Right ventricle myocardium inferior (tissue), 1 donor: ENCODE data around the gene ANO6. TPM values are rescaled to one million over a fixed set of nuclear protein-coding genes. Genes with fewer than 3 reads are reported as not detected.

ENCODE experiments used
- ATAC-seq: fragments of 200-7000 bp; cut with Tn5 transposase; one replicate; pipeline ENCODE4 v1.9.1; 2020; ENCODE audit warnings: mild to moderate bottlenecking, moderate library complexity
- DNase-seq: peaks from one replicate; pipeline ENCODE4 v3.0.0; 2021; ENCODE audit errors: missing footprints
- intact Hi-C: fragments of 100-400 bp; cut with DNase I; formaldehyde crosslinking; loops from one replicate; pipeline ENCODE4 v1.11.0; 2022
- total RNA-seq: library from RNA; stranded (reverse); fragmentation: NEBNext Ultra II Directional; extraction: Animal tissue kit (Norgen Biotek cat#: 25700); gene quantifications from one replicate; pipeline ENCODE4 v1.2.1, GENCODE V29; 2021
- donor health status: DM: no; HTN: yes; CAD: no; lungs with severe emphysema.

ANO6 gene
- total RNA-seq, 1 donor from 2014 or later: 49.0 TPM

GRCh38 chr12:45205165-45205825 lies 10.6 kb upstream of the ANO6 start:
- ATAC-seq: no peak
- intact Hi-C loops: no loop called here

DNA sequence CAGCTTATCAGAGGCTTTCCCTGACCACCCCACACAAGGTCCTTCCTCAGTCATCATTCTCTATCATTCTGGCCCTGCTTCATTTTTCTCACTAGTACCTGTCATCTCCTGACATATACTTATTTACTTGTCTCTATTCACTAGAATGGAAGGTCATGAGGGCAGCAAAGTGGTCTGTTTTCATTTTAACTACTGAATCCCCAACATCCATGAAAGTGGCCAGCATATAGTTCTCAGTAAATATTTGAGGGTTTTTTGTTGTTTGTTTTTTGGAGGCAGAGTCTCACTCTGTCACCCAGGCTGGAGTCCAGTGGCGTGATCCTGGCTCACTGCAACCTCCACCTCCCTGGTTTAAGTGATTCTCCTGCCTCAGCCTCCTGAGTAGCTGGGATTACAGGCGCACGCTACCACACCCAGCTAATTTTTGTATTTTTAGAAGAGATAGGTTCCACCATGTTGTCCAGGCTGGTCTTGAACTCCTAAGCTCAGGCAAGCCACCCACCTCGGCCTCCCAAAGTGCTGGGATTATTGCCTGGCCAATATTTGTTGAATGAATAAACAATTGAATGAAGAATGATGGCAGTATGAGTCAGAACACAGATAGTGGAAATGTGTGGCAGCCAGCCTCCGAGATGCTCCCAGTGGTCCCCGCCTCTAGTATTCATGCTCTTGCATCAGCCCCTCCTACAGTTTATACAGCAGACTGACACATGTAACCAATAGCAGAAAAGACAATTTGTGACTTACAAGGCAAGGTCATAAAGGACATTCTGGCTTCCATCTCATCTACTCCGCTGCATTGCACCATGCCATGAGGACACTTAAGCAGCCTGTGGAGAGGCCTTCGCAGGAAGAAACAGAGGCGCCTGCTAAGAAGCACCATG lies 7.0 kb upstream of the ANO6 start:
- no peak for ATAC-seq
- intact Hi-C loops: no loop called here
- DNase-seq: no peak

More at GRCh38 chr12:45205165-45205825, 10.6 kb upstream of the ANO6 start:
- DNase-seq: no peak

DNA sequence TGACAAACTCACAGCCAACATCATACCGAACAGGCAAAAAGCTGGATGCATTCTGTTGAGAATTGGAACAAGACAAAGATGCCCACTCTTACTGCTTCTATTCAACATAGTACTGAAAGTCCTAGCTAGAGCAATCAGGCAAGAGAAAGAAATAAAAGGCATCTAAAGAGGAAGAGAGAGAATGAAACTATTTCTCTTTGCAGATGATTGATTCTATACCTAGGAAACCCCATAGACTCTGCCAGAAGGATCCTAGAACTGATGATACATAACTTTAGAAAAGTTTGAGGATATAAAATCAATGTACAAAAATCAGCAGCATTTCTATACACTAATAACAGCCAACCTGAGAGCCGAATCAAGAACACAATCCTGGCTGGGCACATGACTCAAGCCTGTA lies 6.1 kb upstream of the ANO6 start:
- ATAC-seq: no peak
- no peak for DNase-seq
- intact Hi-C loops: no loop called here

GRCh38 chr12:45212064-45212463 lies 3.8 kb upstream of the ANO6 start:
- intact Hi-C loops: no loop called here
- no peak for ATAC-seq

GRCh38 chr12:45213107-45213506 lies 2.8 kb upstream of the ANO6 start:
- ATAC-seq (no peak), DNase-seq (no peak)
- intact Hi-C loops: no loop called here

More at GRCh38 chr12:45212064-45212463, 3.8 kb upstream of the ANO6 start:
- DNase-seq: no peak

GRCh38 chr12:45214071-45214470 lies 1.8 kb upstream of the ANO6 start:
- ATAC-seq (no peak), DNase-seq (no peak)
- intact Hi-C loops: no loop called here

DNA sequence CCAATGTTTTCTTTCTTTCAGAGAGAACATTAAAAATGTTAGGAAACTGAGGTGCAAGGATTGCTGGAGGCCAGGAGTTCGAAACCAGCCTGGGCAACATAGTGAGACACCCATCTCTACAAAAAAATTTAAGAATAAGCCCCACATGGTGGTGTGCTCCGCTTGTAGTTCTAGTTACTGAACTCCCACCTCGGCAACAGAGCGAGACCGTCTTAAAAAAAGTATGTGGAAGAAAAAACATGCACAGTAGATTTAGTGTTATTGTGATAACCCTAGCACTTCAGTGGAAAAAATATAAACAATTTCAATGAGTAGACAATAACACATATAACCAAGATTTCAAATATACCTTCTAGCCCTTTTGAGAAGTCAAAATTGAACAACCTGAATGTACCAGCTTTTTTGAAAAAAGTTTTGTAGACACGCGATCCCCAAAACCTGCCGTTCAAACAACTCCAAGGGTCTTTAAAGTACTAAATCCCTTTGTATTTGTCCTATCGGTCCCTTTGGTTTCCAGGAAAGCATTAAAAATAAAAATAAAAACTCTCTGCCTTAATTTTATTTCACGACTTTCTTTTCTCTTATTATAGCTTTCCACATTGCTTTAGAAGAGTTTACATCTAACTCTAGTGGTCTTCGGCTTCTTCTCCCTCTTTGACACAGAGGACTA lies 1.0 kb upstream of the ANO6 start:
- intact Hi-C loops: loop anchor here (5.0 kb wide), 3 partner anchors 33 to 512 kb away; partner anchors contain the start of gene ARID2
- ATAC-seq (no peak), DNase-seq (no peak)

DNA sequence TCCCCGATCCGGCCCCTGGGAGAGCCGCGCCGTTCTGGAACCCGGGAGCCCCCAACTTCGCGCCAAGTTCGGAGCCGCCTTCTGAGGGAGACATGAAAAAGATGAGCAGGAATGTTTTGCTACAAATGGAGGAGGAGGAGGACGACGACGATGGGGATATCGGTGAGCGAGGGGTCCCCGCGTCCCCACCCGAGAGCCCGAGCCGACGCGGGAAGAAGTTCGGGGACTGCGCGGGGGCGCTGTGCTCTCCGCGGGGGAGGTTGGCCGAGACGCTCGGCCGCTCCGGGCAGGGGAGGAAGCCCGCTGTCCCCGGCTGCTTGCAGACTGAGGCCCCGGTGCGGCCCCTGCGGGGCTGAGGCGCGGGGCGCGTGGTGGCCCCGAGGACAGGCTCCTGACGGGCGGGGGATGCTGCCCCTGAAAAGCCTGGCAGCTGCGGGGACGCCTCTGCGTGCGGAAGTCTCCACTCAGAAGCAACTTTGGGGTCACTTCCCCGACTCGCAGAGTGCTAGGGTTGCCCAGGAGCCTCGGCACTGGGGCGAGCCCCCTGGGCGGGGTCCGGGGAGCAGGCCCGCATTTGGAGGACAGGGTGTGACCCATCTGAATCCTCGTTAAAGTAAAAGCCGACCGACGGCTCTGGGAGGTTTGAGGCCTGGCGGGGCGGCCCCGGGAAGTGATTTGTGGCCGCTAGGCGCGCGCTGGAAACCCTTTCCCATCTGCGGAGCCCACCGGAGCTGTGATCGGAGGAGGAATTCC lies 511 bp downstream of the ANO6 start:
- ATAC-seq (peak; percentile 79), DNase-seq (peak; percentile 82)
- intact Hi-C loops: loop anchor here (1.0 to 5.0 kb wide), 4 partner anchors 34 to 511 kb away; partner anchors contain the start of gene ARID2

GRCh38 chr12:45216983-45217485 lies 1.1 kb downstream of the ANO6 start:
- ATAC-seq (no peak), DNase-seq (no peak)
- intact Hi-C loops: loop anchor here (1.0 to 5.0 kb wide), 4 partner anchors 35 to 510 kb away; partner anchors contain the start of gene ARID2

GRCh38 chr12:45217846-45218245 lies 2.0 kb downstream of the ANO6 start:
- ATAC-seq (no peak), DNase-seq (no peak)
- intact Hi-C loops: loop anchor here (5.0 kb wide), 3 partner anchors 36 to 509 kb away; partner anchors contain the start of gene ARID2

DNA sequence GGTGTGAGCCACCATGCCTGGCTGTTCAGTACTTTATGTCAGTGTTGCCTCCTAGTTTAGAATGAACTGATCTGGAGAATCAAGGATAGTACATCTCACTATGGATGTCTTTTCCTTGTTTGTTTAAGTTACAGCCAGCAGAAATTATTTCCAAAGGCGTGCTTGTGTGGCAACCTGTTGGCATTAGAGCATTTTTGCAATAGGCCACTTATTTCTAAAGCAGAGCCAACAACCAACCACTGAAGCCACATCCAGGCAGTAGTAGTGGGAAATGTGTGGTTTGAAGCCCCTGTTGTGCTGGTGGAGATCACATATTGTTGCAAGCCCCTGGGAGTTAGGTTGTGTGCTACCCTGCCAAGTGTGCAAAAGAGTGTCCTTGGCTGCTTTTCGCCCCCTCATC lies 3.7 kb downstream of the ANO6 start:
- no peak for ATAC-seq
- intact Hi-C loops: loop anchor here (5.0 kb wide), 3 partner anchors 37 to 508 kb away; partner anchors contain the start of gene ARID2
- DNase-seq: no peak

DNA sequence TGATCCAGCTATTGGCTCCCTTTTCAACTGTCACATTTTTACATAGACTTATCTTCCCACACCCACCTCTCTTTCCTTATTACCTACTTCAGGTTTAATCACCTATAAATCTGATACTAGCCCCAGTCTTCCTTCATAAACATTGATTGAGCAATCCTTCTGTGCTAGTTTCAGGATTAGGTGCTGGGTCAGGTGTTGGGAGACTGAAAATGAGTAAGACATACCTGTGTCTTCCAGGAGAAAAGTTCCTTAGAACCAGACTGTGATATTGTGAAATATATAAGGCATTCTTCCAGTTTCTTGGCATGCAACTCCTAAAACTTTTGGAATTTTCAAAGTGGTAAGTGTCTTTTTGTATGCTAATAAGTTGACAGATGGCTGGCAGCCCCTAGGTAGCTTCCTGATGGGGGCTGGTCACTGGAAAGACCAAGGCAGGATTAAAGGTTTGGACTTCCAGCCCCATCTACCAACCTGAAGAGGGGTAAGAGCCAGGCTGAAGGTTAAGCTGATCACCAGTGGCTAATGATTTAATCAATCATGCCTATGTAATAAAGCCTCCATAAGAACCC lies 4.6 kb downstream of the ANO6 start:
- intact Hi-C loops: no loop called here
- DNase-seq (no peak), ATAC-seq (no peak)

DNA sequence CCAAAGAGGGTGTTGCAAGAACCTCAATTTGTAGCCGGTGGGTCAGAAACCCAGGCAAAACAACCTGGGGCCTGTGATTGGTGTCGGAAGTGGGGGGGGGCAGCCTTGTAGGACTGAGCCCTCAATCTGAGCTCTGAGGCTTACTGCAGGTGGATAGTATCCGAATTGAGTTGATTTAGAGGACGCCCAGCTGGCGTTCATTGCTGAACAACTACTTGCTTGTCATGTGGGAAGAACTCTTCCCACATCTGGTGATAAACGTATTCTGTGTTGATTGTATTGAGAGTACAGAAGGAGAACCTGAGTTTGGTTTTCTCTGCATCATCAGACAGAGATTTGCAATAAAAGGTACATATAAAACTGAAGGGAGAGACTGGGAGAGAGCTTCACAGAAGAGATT lies 5.1 kb downstream of the ANO6 start:
- intact Hi-C loops: no loop called here
- no peak for ATAC-seq
- no peak for DNase-seq

DNA sequence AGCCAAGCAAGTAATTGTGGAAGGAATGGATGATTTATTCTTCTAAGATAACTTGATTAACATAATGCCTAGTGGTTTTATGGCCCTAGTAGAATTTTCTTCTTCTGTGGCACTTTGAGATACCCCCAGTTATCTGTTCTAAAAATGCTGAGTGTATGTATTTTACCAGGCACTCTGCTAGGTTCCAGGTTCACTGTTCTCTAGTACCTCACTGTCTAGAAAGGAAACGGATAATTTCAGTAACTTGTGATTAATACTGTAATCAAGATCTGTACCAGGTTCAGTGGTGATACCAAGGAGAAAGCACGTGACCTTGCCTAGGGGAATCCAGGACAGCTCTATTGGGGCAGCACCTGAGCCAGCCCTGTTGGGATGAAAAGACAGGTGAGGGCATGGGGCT lies 8.0 kb downstream of the ANO6 start:
- intact Hi-C loops: no loop called here
- no peak for ATAC-seq
- no peak for DNase-seq

- ATAC-seq: no peak
- intact Hi-C loops: no loop called here
- no peak for DNase-seq
These were observed 8.4 kb downstream of the ANO6 start for GRCh38 chr12:45224311-45224710.

- DNase-seq: no peak
These were observed 10.1 kb downstream of the ANO6 start for GRCh38 chr12:45226021-45226420.

GRCh38 chr12:45227316-45228067 lies 11.6 kb downstream of the ANO6 start:
- intact Hi-C loops: no loop called here
- DNase-seq: no peak
- no peak for ATAC-seq

More at GRCh38 chr12:45226021-45226420, 10.1 kb downstream of the ANO6 start:
- intact Hi-C loops: no loop called here
- ATAC-seq: no peak
